HEK293T (cell line): ENCODE measurements around the gene CD83.

Experiments
- ELF4 ChIP-seq: fragments of 450-650 bp; IDR thresholded peaks from 2 replicates; pipeline ENCODE4 v1.6.1; 2017; ENCODE audit warnings: antibody characterized with exemption
- FOXM1 ChIP-seq: fragments of 450-650 bp; IDR thresholded peaks from 2 replicates; pipeline ENCODE4 v1.6.1; 2017; ENCODE audit warnings: mild to moderate bottlenecking, borderline replicate concordance
- HDGF ChIP-seq: fragments of 450-650 bp; IDR thresholded peaks from 2 replicates; pipeline ENCODE4 v1.6.1; 2017; ENCODE audit warnings: antibody characterized with exemption, borderline replicate concordance
- PKNOX1 ChIP-seq: fragments of 450-650 bp; IDR thresholded peaks from 2 replicates; pipeline ENCODE4 v1.6.1; 2016
- SUZ12 ChIP-seq: fragments of 450-650 bp; IDR thresholded peaks from 2 replicates; pipeline ENCODE4 v1.6.1; 2016; ENCODE audit warnings: mild to moderate bottlenecking
- ZNF384 ChIP-seq: fragments of 450-650 bp; IDR thresholded peaks from 2 replicates; pipeline ENCODE4 v1.6.1; 2016

- TF ChIP-seq FOXM1, result no peak
- no peak for TF ChIP-seq SUZ12
- no peak for TF ChIP-seq ELF4
- no peak for TF ChIP-seq HDGF
- no peak for TF ChIP-seq PKNOX1
- no peak for TF ChIP-seq ZNF384
Observed at GRCh38 chr6:14088600-14089192, 28.9 kb upstream of the CD83 start.
